Measurements from ENCODE around the gene ZNF358. TPM values are rescaled to one million over a fixed set of nuclear protein-coding genes. Genes with fewer than 3 reads are reported as not detected.
A peak's percentile ranks its signal among the peaks of the same experiment; 100 is the strongest.

Gene ZNF358
- total RNA-seq, 6 donors from 2014 or later = 31.1 to 116 (median 57.8) TPM

GRCh38 chr19:7502552-7502951 lies 13.4 kb upstream of the ZNF358 start:
- no peak for ATAC-seq (ENCODE audit: low FRiP score in 2 of 2)
- no peak for DNase-seq
- Histone ChIP-seq H3K27ac (no peak overlapping the region), H3K4me3 (no peak overlapping the region), H3K36me3 (no peaks in the 10 kb centered on the region), H3K27me3 (peaks cover 0 to 10% (median 0%) of the 10 kb centered on the region in 4 donors), H3K4me1 (peaks cover 22 to 40% (median 25%) of the 10 kb centered on the region in 4 donors), H3K9me3 (no peaks in the 10 kb centered on the region)
- WGBS, 2 donors = 61 to 72% methylated on average over 2 of the region's 2 CpGs
- TF ChIP-seq POLR2A (IDR thresholded peaks at IDR 0.05) = no peak
- TF ChIP-seq POLR2AphosphoS5 (IDR thresholded peaks at IDR 0.05) = no peak
- TF ChIP-seq CTCF (IDR thresholded peaks at IDR 0.05) = no peak
- TF ChIP-seq EP300 (IDR thresholded peaks at IDR 0.05) = no peak

GRCh38 chr19:7504684-7505083 lies 11.2 kb upstream of the ZNF358 start:
- Histone ChIP-seq H3K9me3 (no peaks in the 10 kb centered on the region), H3K4me1 (peaks cover 26 to 50% (median 31%) of the 10 kb centered on the region in 4 donors), H3K36me3 (no peaks in the 10 kb centered on the region), H3K4me3 (no peak overlapping the region), H3K27ac (no peak overlapping the region), H3K27me3 (peaks cover 0 to 10% (median 0%) of the 10 kb centered on the region in 4 donors)
- DNase-seq (no peak), ATAC-seq (ENCODE audit: low FRiP score in 2 of 2) (no peak)
- 80 to 88% methylated on average over 5 to 6 of the region's 6 CpGs for WGBS, 2 donors
- TF ChIP-seq POLR2AphosphoS5 (IDR thresholded peaks at IDR 0.05) = no peak
- no peak for TF ChIP-seq POLR2A (IDR thresholded peaks at IDR 0.05)
- no peak for TF ChIP-seq CTCF (IDR thresholded peaks at IDR 0.05)
- no peak for TF ChIP-seq EP300 (IDR thresholded peaks at IDR 0.05)

GRCh38 chr19:7505288-7505681 lies 10.6 kb upstream of the ZNF358 start:
- DNase-seq (peak in 1 of 2 donors; percentile 64), ATAC-seq (ENCODE audit: low FRiP score in 2 of 2) (no peak)
- TF ChIP-seq EP300 (IDR thresholded peaks at IDR 0.05) = no peak
- no peak for TF ChIP-seq POLR2AphosphoS5 (IDR thresholded peaks at IDR 0.05)
- TF ChIP-seq CTCF (IDR thresholded peaks at IDR 0.05) = no peak
- TF ChIP-seq POLR2A (IDR thresholded peaks at IDR 0.05) = no peak
- Histone ChIP-seq H3K4me1 (peaks cover 26 to 50% (median 31%) of the 10 kb centered on the region in 4 donors), H3K27ac (no peak overlapping the region), H3K9me3 (no peaks in the 10 kb centered on the region), H3K27me3 (peaks cover 0 to 10% (median 0%) of the 10 kb centered on the region in 4 donors), H3K36me3 (no peaks in the 10 kb centered on the region), H3K4me3 (peak overlapping the region in 3 of 4 donors; percentile 31 to 43 (median 39))
- 37 to 40% methylated on average over 19 of the region's 19 CpGs for WGBS, 2 donors

GRCh38 chr19:7505682-7506384 lies 10.1 kb upstream of the ZNF358 start:
- Histone ChIP-seq H3K36me3 (no peaks in the 10 kb centered on the region), H3K27ac (peak overlapping the region in 3 of 4 donors; percentile 16 to 43 (median 38)), H3K4me3 (peak overlapping the region in 3 of 4 donors; percentile 31 to 43 (median 39)), H3K4me1 (peaks cover 22 to 46% (median 28%) of the 10 kb centered on the region in 4 donors), H3K9me3 (no peaks in the 10 kb centered on the region), H3K27me3 (peaks cover 0 to 6% (median 0%) of the 10 kb centered on the region in 4 donors)
- DNase-seq (peak in 1 of 2 donors; percentile 85), ATAC-seq (ENCODE audit: low FRiP score in 2 of 2) (peak; percentile 61 to 69)
- TF ChIP-seq POLR2A (IDR thresholded peaks at IDR 0.05) (no peak), EP300 (IDR thresholded peaks at IDR 0.05) (no peak), CTCF (IDR thresholded peaks at IDR 0.05) (no peak), POLR2AphosphoS5 (IDR thresholded peaks at IDR 0.05) (no peak)
- WGBS, 2 donors = 6 to 12% methylated on average over 3 to 23 of the region's 33 CpGs

Data from upper lobe of left lung (tissue), 6 donors.